ENCODE measurements around the gene IFFO2. TPM values are rescaled to one million over a fixed set of nuclear protein-coding genes. Genes with fewer than 3 reads are reported as not detected.

The IFFO2 gene
- polyA plus RNA-seq, 1 of the 3 experiments (the other 2 are of a cell fraction), result 10.5 TPM

DNA sequence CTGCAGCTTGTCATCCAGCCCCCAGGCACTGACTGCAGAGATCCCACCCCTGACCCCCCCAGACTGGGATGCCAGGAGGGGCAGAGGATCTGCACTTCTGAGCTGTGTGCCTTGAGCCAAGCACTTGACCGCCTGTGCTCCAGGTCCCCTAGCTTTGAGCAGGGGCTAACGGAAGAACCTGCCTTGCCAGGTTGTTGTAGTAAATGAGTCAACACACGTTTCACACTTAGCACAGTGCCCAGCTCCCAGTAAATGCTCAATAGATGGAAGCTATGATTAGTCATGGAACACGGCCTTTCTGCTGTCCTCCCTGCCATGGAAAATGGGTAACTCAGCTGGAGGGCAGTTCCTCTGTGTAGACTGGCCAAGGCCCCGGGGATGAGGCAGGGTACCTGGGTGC is 24.1 kb downstream of the IFFO2 start:
- no peak for DNase-seq
- ChIA-PET CTCF (interaction anchor here (0.8 to 1.6 kb wide), 3 partner anchors 9 to 135 kb away, joined by 3 to 4 read pairs (median 3); no protein-coding TSS in a partner anchor), POLR2A (no interaction called here)
- no peaks in the 10 kb centered on the region for H3K27me3 ChIP-seq (ENCODE audit: insufficient read depth)
- no peaks in the 10 kb centered on the region for H4K20me1 ChIP-seq (ENCODE audit: insufficient read depth)
- TF ChIP-seq, protein P1, sequence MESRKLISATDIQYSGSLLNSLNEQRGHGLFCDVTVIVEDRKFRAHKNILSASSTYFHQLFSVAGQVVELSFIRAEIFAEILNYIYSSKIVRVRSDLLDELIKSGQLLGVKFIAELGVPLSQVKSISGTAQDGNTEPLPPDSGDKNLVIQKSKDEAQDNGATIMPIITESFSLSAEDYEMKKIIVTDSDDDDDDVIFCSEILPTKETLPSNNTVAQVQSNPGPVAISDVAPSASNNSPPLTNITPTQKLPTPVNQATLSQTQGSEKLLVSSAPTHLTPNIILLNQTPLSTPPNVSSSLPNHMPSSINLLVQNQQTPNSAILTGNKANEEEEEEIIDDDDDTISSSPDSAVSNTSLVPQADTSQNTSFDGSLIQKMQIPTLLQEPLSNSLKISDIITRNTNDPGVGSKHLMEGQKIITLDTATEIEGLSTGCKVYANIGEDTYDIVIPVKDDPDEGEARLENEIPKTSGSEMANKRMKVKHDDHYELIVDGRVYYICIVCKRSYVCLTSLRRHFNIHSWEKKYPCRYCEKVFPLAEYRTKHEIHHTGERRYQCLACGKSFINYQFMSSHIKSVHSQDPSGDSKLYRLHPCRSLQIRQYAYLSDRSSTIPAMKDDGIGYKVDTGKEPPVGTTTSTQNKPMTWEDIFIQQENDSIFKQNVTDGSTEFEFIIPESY (IDR thresholded peaks at IDR 0.05; ENCODE audit: borderline replicate concordance, low read depth), result no peak
- TF ChIP-seq CHD2 (IDR thresholded peaks at IDR 0.05; ENCODE audit: low read length, partially characterized antibody) (no peak), FOSL2 (IDR thresholded peaks at IDR 0.05; ENCODE audit: borderline replicate concordance, low read depth) (no peak), NFIC (IDR thresholded peaks at IDR 0.05; ENCODE audit: borderline replicate concordance) (no peak), EZH2phosphoT487 (IDR thresholded peaks at IDR 0.05; ENCODE audit: borderline replicate concordance, low read depth) (no peak), POLR2AphosphoS5 (IDR thresholded peaks at IDR 0.05; ENCODE audit: low read depth, low read length) (no peak), RFX5 (IDR thresholded peaks at IDR 0.05; ENCODE audit: low read length) (no peak), EP300 (IDR thresholded peaks at IDR 0.05; ENCODE audit: borderline replicate concordance in 1 of 2, low read depth in 1 of 2, low read length in 1 of 2) (no peak), TAF1 (IDR thresholded peaks at IDR 0.05; ENCODE audit: borderline replicate concordance, low read depth, low read length) (no peak), FOXJ3 (CRISPR knock-in tag; IDR thresholded peaks at IDR 0.05) (no peak), RCOR1 (IDR thresholded peaks at IDR 0.05; ENCODE audit: low read length) (no peak), RAD21 (IDR thresholded peaks at IDR 0.05; ENCODE audit: low read length) (no peak), GATA2 (CRISPR knock-in tag; IDR thresholded peaks at IDR 0.05) (no peak), TCF12 (IDR thresholded peaks at IDR 0.05) (no peak), FOXM1 (IDR thresholded peaks at IDR 0.05; ENCODE audit: low read depth) (no peak)
- TF ChIP-seq, protein P2, sequence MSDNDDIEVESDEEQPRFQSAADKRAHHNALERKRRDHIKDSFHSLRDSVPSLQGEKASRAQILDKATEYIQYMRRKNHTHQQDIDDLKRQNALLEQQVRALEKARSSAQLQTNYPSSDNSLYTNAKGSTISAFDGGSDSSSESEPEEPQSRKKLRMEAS (IDR thresholded peaks at IDR 0.05; ENCODE audit: low read depth), result no peak
- TF ChIP-seq, protein P3, sequence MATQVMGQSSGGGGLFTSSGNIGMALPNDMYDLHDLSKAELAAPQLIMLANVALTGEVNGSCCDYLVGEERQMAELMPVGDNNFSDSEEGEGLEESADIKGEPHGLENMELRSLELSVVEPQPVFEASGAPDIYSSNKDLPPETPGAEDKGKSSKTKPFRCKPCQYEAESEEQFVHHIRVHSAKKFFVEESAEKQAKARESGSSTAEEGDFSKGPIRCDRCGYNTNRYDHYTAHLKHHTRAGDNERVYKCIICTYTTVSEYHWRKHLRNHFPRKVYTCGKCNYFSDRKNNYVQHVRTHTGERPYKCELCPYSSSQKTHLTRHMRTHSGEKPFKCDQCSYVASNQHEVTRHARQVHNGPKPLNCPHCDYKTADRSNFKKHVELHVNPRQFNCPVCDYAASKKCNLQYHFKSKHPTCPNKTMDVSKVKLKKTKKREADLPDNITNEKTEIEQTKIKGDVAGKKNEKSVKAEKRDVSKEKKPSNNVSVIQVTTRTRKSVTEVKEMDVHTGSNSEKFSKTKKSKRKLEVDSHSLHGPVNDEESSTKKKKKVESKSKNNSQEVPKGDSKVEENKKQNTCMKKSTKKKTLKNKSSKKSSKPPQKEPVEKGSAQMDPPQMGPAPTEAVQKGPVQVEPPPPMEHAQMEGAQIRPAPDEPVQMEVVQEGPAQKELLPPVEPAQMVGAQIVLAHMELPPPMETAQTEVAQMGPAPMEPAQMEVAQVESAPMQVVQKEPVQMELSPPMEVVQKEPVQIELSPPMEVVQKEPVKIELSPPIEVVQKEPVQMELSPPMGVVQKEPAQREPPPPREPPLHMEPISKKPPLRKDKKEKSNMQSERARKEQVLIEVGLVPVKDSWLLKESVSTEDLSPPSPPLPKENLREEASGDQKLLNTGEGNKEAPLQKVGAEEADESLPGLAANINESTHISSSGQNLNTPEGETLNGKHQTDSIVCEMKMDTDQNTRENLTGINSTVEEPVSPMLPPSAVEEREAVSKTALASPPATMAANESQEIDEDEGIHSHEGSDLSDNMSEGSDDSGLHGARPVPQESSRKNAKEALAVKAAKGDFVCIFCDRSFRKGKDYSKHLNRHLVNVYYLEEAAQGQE (IDR thresholded peaks at IDR 0.05; ENCODE audit: low read depth, low read length), result no peak
- TF ChIP-seq, protein P4, sequence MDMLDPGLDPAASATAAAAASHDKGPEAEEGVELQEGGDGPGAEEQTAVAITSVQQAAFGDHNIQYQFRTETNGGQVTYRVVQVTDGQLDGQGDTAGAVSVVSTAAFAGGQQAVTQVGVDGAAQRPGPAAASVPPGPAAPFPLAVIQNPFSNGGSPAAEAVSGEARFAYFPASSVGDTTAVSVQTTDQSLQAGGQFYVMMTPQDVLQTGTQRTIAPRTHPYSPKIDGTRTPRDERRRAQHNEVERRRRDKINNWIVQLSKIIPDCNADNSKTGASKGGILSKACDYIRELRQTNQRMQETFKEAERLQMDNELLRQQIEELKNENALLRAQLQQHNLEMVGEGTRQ (IDR thresholded peaks at IDR 0.05; ENCODE audit: borderline replicate concordance, low read depth, low read length), result no peak
- TF ChIP-seq, protein P5, sequence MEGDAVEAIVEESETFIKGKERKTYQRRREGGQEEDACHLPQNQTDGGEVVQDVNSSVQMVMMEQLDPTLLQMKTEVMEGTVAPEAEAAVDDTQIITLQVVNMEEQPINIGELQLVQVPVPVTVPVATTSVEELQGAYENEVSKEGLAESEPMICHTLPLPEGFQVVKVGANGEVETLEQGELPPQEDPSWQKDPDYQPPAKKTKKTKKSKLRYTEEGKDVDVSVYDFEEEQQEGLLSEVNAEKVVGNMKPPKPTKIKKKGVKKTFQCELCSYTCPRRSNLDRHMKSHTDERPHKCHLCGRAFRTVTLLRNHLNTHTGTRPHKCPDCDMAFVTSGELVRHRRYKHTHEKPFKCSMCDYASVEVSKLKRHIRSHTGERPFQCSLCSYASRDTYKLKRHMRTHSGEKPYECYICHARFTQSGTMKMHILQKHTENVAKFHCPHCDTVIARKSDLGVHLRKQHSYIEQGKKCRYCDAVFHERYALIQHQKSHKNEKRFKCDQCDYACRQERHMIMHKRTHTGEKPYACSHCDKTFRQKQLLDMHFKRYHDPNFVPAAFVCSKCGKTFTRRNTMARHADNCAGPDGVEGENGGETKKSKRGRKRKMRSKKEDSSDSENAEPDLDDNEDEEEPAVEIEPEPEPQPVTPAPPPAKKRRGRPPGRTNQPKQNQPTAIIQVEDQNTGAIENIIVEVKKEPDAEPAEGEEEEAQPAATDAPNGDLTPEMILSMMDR (IDR thresholded peaks at IDR 0.05), result no peak
- TF ChIP-seq, protein P6, sequence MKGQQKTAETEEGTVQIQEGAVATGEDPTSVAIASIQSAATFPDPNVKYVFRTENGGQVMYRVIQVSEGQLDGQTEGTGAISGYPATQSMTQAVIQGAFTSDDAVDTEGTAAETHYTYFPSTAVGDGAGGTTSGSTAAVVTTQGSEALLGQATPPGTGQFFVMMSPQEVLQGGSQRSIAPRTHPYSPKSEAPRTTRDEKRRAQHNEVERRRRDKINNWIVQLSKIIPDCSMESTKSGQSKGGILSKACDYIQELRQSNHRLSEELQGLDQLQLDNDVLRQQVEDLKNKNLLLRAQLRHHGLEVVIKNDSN (IDR thresholded peaks at IDR 0.05; ENCODE audit: borderline replicate concordance, low read depth), result no peak
- no peaks in the 10 kb centered on the region for H3K9me2 ChIP-seq
- no peak overlapping the region for H3K4me2 ChIP-seq
- 56% methylated on average over 5 of the region's 5 CpGs for WGBS (ENCODE audit: low lambda C conversion rate)
- no peak overlapping the region for H3K27ac ChIP-seq (ENCODE audit: low read depth in 2 of 2, low read length in 1 of 2)
- no peaks in the 10 kb centered on the region for H3K9me3 ChIP-seq
- no peak overlapping the region for H3K9ac ChIP-seq
- no peaks in the 10 kb centered on the region for H3K36me3 ChIP-seq (replicated peaks in 1 of 2; ENCODE audit: control insufficient read depth in 1 of 2, insufficient read depth in 2 of 2, low read length in 1 of 2)
- no peak overlapping the region for H2AFZ ChIP-seq (ENCODE audit: low read depth)
- peaks cover 72% of the 10 kb centered on the region for H3K79me2 ChIP-seq (ENCODE audit: insufficient read depth)
- no peaks in the 10 kb centered on the region for H3F3A ChIP-seq (replicated peaks; ENCODE audit: insufficient read depth)
- H3K4me3 ChIP-seq (ENCODE audit: low read depth in 2 of 2, low read length in 1 of 2), result no peak overlapping the region
- H3K4me1 ChIP-seq (ENCODE audit: control insufficient read depth in 1 of 2, insufficient read depth in 2 of 2, low read depth in 1 of 2, low read length in 1 of 2), result peaks cover 11% of the 10 kb centered on the region in 2 experiments; a peak in 3 of 4 replicates

Measured in SK-N-SH (cell line).